ENCODE results near the gene ST3GAL4.

- TF ChIP-seq CTCF (IDR thresholded peaks at IDR 0.05) (no peak), POLR2A (IDR thresholded peaks at IDR 0.05) (no peak)
Observed at GRCh38 chr11:126409620-126409985, 54.1 kb downstream of the ST3GAL4 start.

Data from right lobe of liver (tissue), 4 donors.